Anterior cingulate cortex (tissue), 58 donors: ENCODE results near the gene OR11G2.
"Not testable (repeated sequence)": the region's sequence is repeated elsewhere in the genome, so short reads cannot be mapped to it uniquely, and the experiment has no call there.

Source experiments
- DNase-seq, 58 donors: peaks; one replicate each; lab custom pipeline; 2025; lab: John Stamatoyannopoulos, UW

Gene OR11G2

GRCh38 chr14:20190596-20190995, at the start of gene OR11G2:
Gene OR11G2, plus strand, starts transcription at chr14:20190896. Its CDS starts 6,542 bp downstream, at chr14:20197438.
- no peak for DNase-seq

- DNase-seq, result no peak
Observed at GRCh38 chr14:20143911-20144310, 46.8 kb upstream of the OR11G2 start.

- no peak for DNase-seq
Observed at GRCh38 chr14:20144820-20145219, 45.9 kb upstream of the OR11G2 start.

- no peak for DNase-seq
Observed at GRCh38 chr14:20164462-20164861, 26.2 kb upstream of the OR11G2 start.

- no peak for DNase-seq
Observed at GRCh38 chr14:20167091-20167490, 23.6 kb upstream of the OR11G2 start.

- not testable (repeated sequence) for DNase-seq
Observed at GRCh38 chr14:20169852-20170251, 20.8 kb upstream of the OR11G2 start.

- DNase-seq, result not testable (repeated sequence)
Observed at GRCh38 chr14:20174205-20174604, 16.5 kb upstream of the OR11G2 start.

GRCh38 chr14:20176330-20176729, 14.4 kb upstream of the OR11G2 start:
- no peak for DNase-seq

- DNase-seq, result no peak
Observed at GRCh38 chr14:20177433-20177974, 13.2 kb upstream of the OR11G2 start.

GRCh38 chr14:20179218-20179617, 11.5 kb upstream of the OR11G2 start:
- DNase-seq, result peak in 2 of 58 donors; percentile 1 to 13

- no peak for DNase-seq
Observed at GRCh38 chr14:20179880-20180279, 10.8 kb upstream of the OR11G2 start.

GRCh38 chr14:20180486-20180885, 10.2 kb upstream of the OR11G2 start:
- DNase-seq, result no peak

- DNase-seq, result no peak
Observed at GRCh38 chr14:20184181-20184580, 6.5 kb upstream of the OR11G2 start.

GRCh38 chr14:20191396-20191795, 700 bp downstream of the OR11G2 start:
- DNase-seq, result no peak

GRCh38 chr14:20194101-20194500, 3.4 kb downstream of the OR11G2 start:
- DNase-seq, result peak in 1 of 58 donors; percentile 6

- DNase-seq, result not testable (repeated sequence)
Observed at GRCh38 chr14:20195170-20195569, 4.5 kb downstream of the OR11G2 start.

- DNase-seq, result no peak
Observed at GRCh38 chr14:20195911-20196310, 5.2 kb downstream of the OR11G2 start.

- no peak for DNase-seq
Observed at GRCh38 chr14:20197459-20197858, 6.8 kb downstream of the OR11G2 start.

- no peak for DNase-seq
Observed at GRCh38 chr14:20198991-20199390, 8.3 kb downstream of the OR11G2 start.

GRCh38 chr14:20204721-20205120, 14.0 kb downstream of the OR11G2 start:
- no peak for DNase-seq

- no peak for DNase-seq
Observed at GRCh38 chr14:20209595-20209994, 18.9 kb downstream of the OR11G2 start.

- DNase-seq, result not testable (repeated sequence)
Observed at GRCh38 chr14:20212406-20212805, 21.7 kb downstream of the OR11G2 start.

GRCh38 chr14:20215196-20215595, 24.5 kb downstream of the OR11G2 start:
- DNase-seq, result no peak
